Astrocyte of the cerebellum (primary cell): ENCODE data around the gene TBKBP1.
A peak's percentile ranks its signal among the peaks of the same experiment; 100 is the strongest.

Experiments
- DNase-seq: peaks from one replicate; pipeline ENCODE4 v3.0.0-alpha.2; 2011; ENCODE audit warnings: low read depth
- H3K4me3 ChIP-seq: 2 replicates; pipeline ENCODE4 v1.5.1; 2011; ENCODE audit warnings: mild to moderate bottlenecking, low read depth, low read length, moderate library complexity
- CTCF ChIP-seq: IDR thresholded peaks from 2 replicates; pipeline ENCODE4 v1.5.1; 2012; ENCODE audit warnings: low read length, low read depth, moderate library complexity, mild to moderate bottlenecking; ENCODE audit errors: missing control alignments
- in situ Hi-C: cut with HindIII; loops from 2 replicates; pipeline ENCODE4 v1.10.0; 2017; ENCODE audit warnings: low sequenced_read_pairs

Gene TBKBP1

GRCh38 chr17:47693731-47694580, at the start of gene TBKBP1:
TSS of gene TBKBP1 (plus strand) at chr17:47694161. CDS start at chr17:47696113, 1,952 bp downstream.
- no peak for DNase-seq
- in situ Hi-C loops: no loop called here
- peak within 1 kb of the TSS; percentile 68 for H3K4me3 ChIP-seq
- no peak for TF ChIP-seq CTCF

GRCh38 chr17:47644324-47644723, 49.6 kb upstream of the TBKBP1 start:
- no peak overlapping the region for H3K4me3 ChIP-seq
- in situ Hi-C loops: no loop called here
- DNase-seq: no peak
- TF ChIP-seq CTCF: no peak

GRCh38 chr17:47649153-47649971, 44.6 kb upstream of the TBKBP1 start, which contains the start of gene KPNB1:
TSS of gene KPNB1 (plus strand) at chr17:47649919. CDS start at chr17:47650245, 326 bp downstream.
- no peak for TF ChIP-seq CTCF
- peak; percentile 100 for DNase-seq
- peak within 1 kb of the TSS; percentile 71 for H3K4me3 ChIP-seq
- in situ Hi-C loops: no loop called here

- no peak for TF ChIP-seq CTCF
- in situ Hi-C loops: no loop called here
- DNase-seq: no peak
- H3K4me3 ChIP-seq: peak overlapping the region; percentile 71
These were observed 43.9 kb upstream of the TBKBP1 start for GRCh38 chr17:47649972-47650524.

GRCh38 chr17:47650525-47651522, 43.1 kb upstream of the TBKBP1 start:
- in situ Hi-C loops: no loop called here
- peak; percentile 84 for DNase-seq
- H3K4me3 ChIP-seq: peak overlapping the region; percentile 71
- TF ChIP-seq CTCF: no peak
